GM12874 (cell line): ENCODE measurements around the gene CCDC152.

ENCODE experiments used
- TF ChIP-seq, protein P1 (sequence below): IDR thresholded peaks from 2 replicates; pipeline ENCODE4 v1.5.1; 2011; ENCODE audit warnings: low read depth, mild to moderate bottlenecking, control low read depth, low read length, moderate library complexity; ENCODE audit not compliant: insufficient read depth

CCDC152 gene

DNA sequence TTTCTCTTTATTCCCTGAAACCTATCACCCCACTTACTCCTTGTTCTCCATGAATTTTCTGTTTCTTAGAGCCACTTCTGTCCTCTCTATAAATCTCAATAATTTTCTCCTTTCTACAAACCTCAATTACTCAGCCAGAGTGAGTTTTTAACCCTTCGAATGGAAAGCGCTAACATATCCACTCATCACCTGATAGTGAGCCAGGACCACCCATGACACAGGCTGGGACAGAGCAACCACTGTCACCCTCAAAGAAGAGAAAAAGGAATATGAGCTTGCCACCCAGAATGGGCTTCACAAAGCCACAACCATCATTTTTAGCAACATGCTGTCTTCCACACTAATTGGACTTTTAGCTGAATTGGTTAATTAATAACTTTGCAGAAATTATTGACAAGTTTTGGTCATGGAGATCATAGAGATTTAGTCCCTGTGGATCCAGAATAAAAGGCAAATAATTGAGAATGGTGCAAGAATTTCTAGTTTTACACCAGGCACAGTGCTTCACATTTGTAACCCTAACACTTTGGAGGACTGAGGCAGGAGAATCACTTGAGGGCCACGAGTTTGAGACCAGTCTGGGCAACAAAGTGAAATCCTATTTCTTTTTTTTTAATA lies 87.2 kb downstream of the CCDC152 start:
- TF ChIP-seq, protein P1, sequence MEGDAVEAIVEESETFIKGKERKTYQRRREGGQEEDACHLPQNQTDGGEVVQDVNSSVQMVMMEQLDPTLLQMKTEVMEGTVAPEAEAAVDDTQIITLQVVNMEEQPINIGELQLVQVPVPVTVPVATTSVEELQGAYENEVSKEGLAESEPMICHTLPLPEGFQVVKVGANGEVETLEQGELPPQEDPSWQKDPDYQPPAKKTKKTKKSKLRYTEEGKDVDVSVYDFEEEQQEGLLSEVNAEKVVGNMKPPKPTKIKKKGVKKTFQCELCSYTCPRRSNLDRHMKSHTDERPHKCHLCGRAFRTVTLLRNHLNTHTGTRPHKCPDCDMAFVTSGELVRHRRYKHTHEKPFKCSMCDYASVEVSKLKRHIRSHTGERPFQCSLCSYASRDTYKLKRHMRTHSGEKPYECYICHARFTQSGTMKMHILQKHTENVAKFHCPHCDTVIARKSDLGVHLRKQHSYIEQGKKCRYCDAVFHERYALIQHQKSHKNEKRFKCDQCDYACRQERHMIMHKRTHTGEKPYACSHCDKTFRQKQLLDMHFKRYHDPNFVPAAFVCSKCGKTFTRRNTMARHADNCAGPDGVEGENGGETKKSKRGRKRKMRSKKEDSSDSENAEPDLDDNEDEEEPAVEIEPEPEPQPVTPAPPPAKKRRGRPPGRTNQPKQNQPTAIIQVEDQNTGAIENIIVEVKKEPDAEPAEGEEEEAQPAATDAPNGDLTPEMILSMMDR = no peak

DNA sequence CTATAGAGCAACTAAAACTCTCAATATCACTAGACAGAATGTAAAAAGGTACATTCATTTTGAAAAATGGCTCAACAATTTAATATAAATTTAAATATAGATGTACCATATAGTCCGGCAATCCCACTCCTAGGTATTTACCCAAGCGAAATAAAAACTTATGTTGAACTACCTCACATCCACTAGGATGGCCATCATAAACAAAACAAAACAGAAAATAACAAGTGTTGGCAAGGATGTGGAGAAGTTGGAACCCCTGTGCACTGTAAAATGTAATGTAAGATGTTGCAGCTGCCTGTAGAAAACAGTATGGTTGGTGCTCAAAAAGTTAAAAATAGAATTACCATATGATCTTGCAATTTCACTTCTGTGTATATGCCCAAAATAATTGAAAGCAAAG lies 91.9 kb downstream of the CCDC152 start:
- TF ChIP-seq, protein P1 = no peak

DNA sequence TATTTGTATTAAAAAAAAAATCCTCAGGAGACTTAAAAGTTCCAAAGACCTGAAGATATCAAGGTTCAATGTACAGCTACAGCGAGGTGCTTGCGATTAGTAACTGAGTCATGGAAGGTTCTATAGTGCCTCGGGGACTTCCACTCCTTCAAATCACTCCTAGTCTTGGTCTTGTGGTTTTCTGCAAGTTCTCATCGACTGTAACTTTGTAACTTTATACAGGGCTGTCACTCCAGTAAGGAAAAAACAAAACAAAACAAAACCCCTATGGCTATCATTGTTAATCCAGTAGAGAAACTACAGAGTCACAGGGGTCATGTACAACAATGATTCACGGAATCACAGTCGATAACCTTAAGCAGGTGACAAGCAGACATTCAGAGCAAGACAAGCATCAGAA lies 94.9 kb downstream of the CCDC152 start:
- TF ChIP-seq, protein P1 = no peak
